K562 (cell line): ENCODE measurements around the gene GPR35. TPM values are rescaled to one million over a fixed set of nuclear protein-coding genes. Genes with fewer than 3 reads are reported as not detected.

Experiments used
- ATAC-seq: fragments of 200-7000 bp; cut with Tn5 transposase; 3 replicates; pipeline ENCODE4 v1.9.1; 2020; ENCODE audit warnings: moderate library complexity
- BruUV-seq: library from RNA; stranded (reverse); fragments of 400-500 nt; replicated peaks from 2 replicates; lab custom pipeline; 2021; lab: Mats Ljungman, UMichigan
- CTCF ChIA-PET: fragments of 300-600 bp; formaldehyde crosslinking; extraction: SDS; loops from one replicate; lab custom pipeline; 2021; ENCODE audit warnings: low intra/inter-chr PET ratio; lab: Yijun Ruan, JAX
- POLR2A ChIA-PET: fragments of 300-600, 350-650 bp; sonication (Branson Sonifier 250); formaldehyde crosslinking; extraction: SDS; loops from one replicate; lab custom pipeline; 2021; ENCODE audit warnings: antibody characterized with exemption, inconsistent platforms; lab: Yijun Ruan, JAX
- DNase-seq, 4 experiments: peaks; one replicate each; pipeline versions ENCODE4 v3.0.0 to v3.0.0-alpha.2; 2011 to 2018; ENCODE audit warnings: low spot score in 3 of 4, mixed read lengths in 3 of 4; ENCODE audit errors: extremely low read depth in 1 of 4
- FAIRE-seq: peaks from 2 replicates; lab custom pipeline; 2011; peaks lifted over from hg19 to GRCh38; lab: Jason Lieb, UNC
- H2AFZ ChIP-seq: 2 replicates; pipeline ENCODE4 v1.6.0; 2011; ENCODE audit warnings: low read depth, low read length, control low read depth, inconsistent platforms
- H3K27ac ChIP-seq: fragments of 200-600 bp; 3 replicates; pipeline ENCODE4 v1.8.0; 2011; ENCODE audit warnings: low read depth, mild to moderate bottlenecking, control low read depth, inconsistent platforms, low read length, moderate library complexity, mixed read lengths; ENCODE audit errors: extremely low read depth
- H3K27me3 ChIP-seq, 2 experiments: fragments of 300-600 bp in 1 of 2; 2 replicates in 1 of 2; 3 replicates in 1 of 2; pipeline versions ENCODE4 v1.6.0 to v1.8.0; 2011; ENCODE audit warnings: inconsistent platforms in 2 of 2, low read length in 2 of 2, mild to moderate bottlenecking in 1 of 2, mixed read lengths in 1 of 2, moderate library complexity in 1 of 2; ENCODE audit not compliant: control insufficient read depth in 2 of 2, insufficient read depth in 2 of 2
- H3K36me3 ChIP-seq: fragments of 300-600 bp; 3 replicates; pipeline ENCODE4 v1.8.0; 2011; ENCODE audit warnings: mild to moderate bottlenecking, low read length, inconsistent platforms; ENCODE audit not compliant: control insufficient read depth, insufficient read depth
- H3K4me1 ChIP-seq, 2 experiments: fragments of 200-600 bp in 1 of 2; replicated peaks in 1 of 2; 2 replicates in 1 of 2; 3 replicates in 1 of 2; pipeline versions ENCODE4 v1.5.1 to v1.8.0; 2011; ENCODE audit warnings: inconsistent platforms in 2 of 2, low read length in 2 of 2, mild to moderate bottlenecking in 1 of 2, mixed read lengths in 1 of 2, moderate library complexity in 1 of 2; ENCODE audit not compliant: control insufficient read depth in 2 of 2, insufficient read depth in 2 of 2
- H3K4me2 ChIP-seq: 2 replicates; pipeline ENCODE4 v1.6.1; 2011; ENCODE audit warnings: low read length, control low read depth, inconsistent platforms, mixed read lengths; ENCODE audit not compliant: insufficient read depth
- H3K4me3 ChIP-seq: fragments of 200-600 bp; sonication (generic), shearing (Covaris generic); 2 replicates; pipeline ENCODE4 v1.5.1; 2016; ENCODE audit warnings: control low read depth, inconsistent platforms
- H3K79me2 ChIP-seq: fragments of 200-600 bp; 3 replicates; pipeline ENCODE4 v1.8.0; 2011; ENCODE audit warnings: low read length, inconsistent platforms; ENCODE audit not compliant: control insufficient read depth, insufficient read depth
- H3K9ac ChIP-seq, 2 experiments: 2 replicates each; pipeline versions ENCODE4 v1.6.0 to v1.6.1; 2011; ENCODE audit warnings: low read depth in 2 of 2, low read length in 2 of 2, control low read depth in 1 of 2, inconsistent platforms in 1 of 2, mild to moderate bottlenecking in 1 of 2, mixed read lengths in 1 of 2; ENCODE audit not compliant: insufficient read depth in 1 of 2
- H3K9me1 ChIP-seq: one replicate; pipeline ENCODE4 v1.6.0; 2011; ENCODE audit warnings: inconsistent platforms, mild to moderate bottlenecking, low read length, moderate library complexity; ENCODE audit not compliant: control insufficient read depth, insufficient read depth
- H3K9me3 ChIP-seq: replicated peaks from 2 replicates; pipeline ENCODE4 v1.5.1; 2011; ENCODE audit warnings: low read depth, low read length, inconsistent platforms; ENCODE audit not compliant: control insufficient read depth, insufficient read depth
- H4K20me1 ChIP-seq: replicated peaks from 2 replicates; pipeline ENCODE4 v1.6.1; 2011; ENCODE audit warnings: low read length, inconsistent platforms, mixed read lengths; ENCODE audit not compliant: control insufficient read depth, insufficient read depth
- CHD1 ChIP-seq: fragments of 200-600 bp; sonication (generic); IDR thresholded peaks from one replicate; pipeline ENCODE4 v1.6.1; 2012; ENCODE audit warnings: mild to moderate bottlenecking, moderate library complexity, low read length, inconsistent platforms
- DPF2 ChIP-seq: fragments of 450-650 bp; IDR thresholded peaks from 2 replicates; pipeline ENCODE4 v1.6.1; 2016
- EP300 ChIP-seq: IDR thresholded peaks from 2 replicates; pipeline ENCODE4 v1.6.1; 2012; ENCODE audit warnings: low read length, improper control_type of control experiment
- ESRRB ChIP-seq: fragments of 250-450 bp; sonication (Bioruptor Pico); IDR thresholded peaks from 2 replicates; pipeline ENCODE4 v1.5.0; 2020; ENCODE audit warnings: mild to moderate bottlenecking, moderate library complexity, borderline replicate concordance
- GATA2 ChIP-seq: sonication (generic); formaldehyde crosslinking; IDR thresholded peaks from 2 replicates; pipeline ENCODE4 v1.4.0; 2020; ENCODE audit warnings: mild to moderate bottlenecking, missing genetic modification reagents
- HMGN3 ChIP-seq: IDR thresholded peaks from 2 replicates; pipeline ENCODE4 v1.6.1; 2011; ENCODE audit warnings: borderline replicate concordance, low read depth, mild to moderate bottlenecking, mixed read lengths, low read length; ENCODE audit not compliant: insufficient read length; ENCODE audit errors: extremely low read depth
- ILF3 ChIP-seq: fragments of 450-650 bp; IDR thresholded peaks from 2 replicates; pipeline ENCODE4 v1.6.1; 2018; ENCODE audit warnings: antibody characterized with exemption, mild to moderate bottlenecking, moderate library complexity, borderline replicate concordance
- JUN ChIP-seq, 2 experiments: sonication (generic) in 1 of 2; formaldehyde crosslinking in 1 of 2; IDR thresholded peaks; 2 replicates each; pipeline versions ENCODE4 v1.6.1 to v1.8.0; 2012 to 2022; ENCODE audit warnings: borderline replicate concordance in 2 of 2, mild to moderate bottlenecking in 2 of 2, improper control_type of control experiment in 1 of 2, low read depth in 1 of 2, low read length in 1 of 2, missing genetic modification reagents in 1 of 2
- POLR2G ChIP-seq: fragments of 200-400 bp; formaldehyde crosslinking; IDR thresholded peaks from 2 replicates; pipeline ENCODE4 v1.6.1; 2017; ENCODE audit warnings: low read depth, mild to moderate bottlenecking, antibody characterized with exemption, low read length, moderate library complexity
- PTRF ChIP-seq: fragments of 450-650 bp; IDR thresholded peaks from 2 replicates; pipeline ENCODE4 v1.6.1; 2016; ENCODE audit warnings: mild to moderate bottlenecking, missing genetic modification characterization, missing compliant biosample characterization
- PTTG1 ChIP-seq: fragments of 450-650 bp; IDR thresholded peaks from 2 replicates; pipeline ENCODE4 v1.6.1; 2016; ENCODE audit warnings: low read depth, mild to moderate bottlenecking, missing genetic modification characterization, missing compliant biosample characterization
- RBBP5 ChIP-seq: fragments of 200-600 bp; sonication (generic); IDR thresholded peaks from 2 replicates; pipeline ENCODE4 v1.6.1; 2012; ENCODE audit warnings: borderline replicate concordance, mild to moderate bottlenecking, low read length, control low read depth, inconsistent platforms; ENCODE audit not compliant: insufficient read depth, poor library complexity, severe bottlenecking
- RBM17 ChIP-seq: fragments of 200-400 bp; formaldehyde crosslinking; IDR thresholded peaks from 2 replicates; pipeline ENCODE4 v1.6.1; 2017; ENCODE audit warnings: low read depth, mild to moderate bottlenecking, low read length, borderline replicate concordance
- SMAD3 ChIP-seq: fragments of 450-650 bp; formaldehyde crosslinking; conservative IDR thresholded peaks from 2 replicates; pipeline ENCODE4 v1.4.0; 2020; ENCODE audit warnings: mild to moderate bottlenecking
- SMARCB1 ChIP-seq: IDR thresholded peaks from 2 replicates; pipeline ENCODE4 v1.6.1; 2011; ENCODE audit warnings: improper control_type of control experiment, low read depth; ENCODE audit not compliant: insufficient read length
- TSHZ1 ChIP-seq: fragments of 250-450 bp; sonication (Bioruptor Pico); IDR thresholded peaks from 2 replicates; pipeline ENCODE4 v1.4.0; 2020; ENCODE audit warnings: mild to moderate bottlenecking, moderate library complexity
- ZNF133 ChIP-seq: fragments of 250-450 bp; sonication (Bioruptor Pico); IDR thresholded peaks from 2 replicates; pipeline ENCODE4 v1.4.0; 2020; ENCODE audit warnings: mild to moderate bottlenecking
- ZNF140 ChIP-seq: fragments of 250-450 bp; sonication (Bioruptor Pico); IDR thresholded peaks from 2 replicates; pipeline ENCODE4 v1.8.0; 2021; ENCODE audit warnings: moderate library complexity, mild to moderate bottlenecking, inconsistent platforms
- ZNF444 ChIP-seq: fragments of 250-450 bp; sonication (Bioruptor Pico); IDR thresholded peaks from 2 replicates; pipeline ENCODE4 v1.4.0; 2020; ENCODE audit warnings: mild to moderate bottlenecking, moderate library complexity
- WGBS: fragments of 100-300 bp; shearing (Covaris generic); methylation state at CpG from one replicate; pipeline ENCODE4 v1.1.6; 2016; ENCODE audit warnings: low coverage, mixed read lengths; ENCODE audit not compliant: insufficient coverage; ENCODE audit errors: missing lambda C conversion rate; 5-methylcytosine and 5-hydroxymethylcytosine counted together
- in situ Hi-C: fragments of 300-500 bp; cut with MboI; formaldehyde crosslinking; loops from 4 replicates; pipeline ENCODE4 v1.15.0; 2018; ENCODE audit warnings: inconsistent platforms, mixed read lengths
- intact Hi-C: fragments of 100-400 bp; cut with micrococcal nuclease; formaldehyde crosslinking; loops from 2 replicates; pipeline ENCODE4 v1.14.2; 2022
- polyA plus RNA-seq, 8 experiments: library from polyadenylated mRNA; depleted of rRNA in 4 of 8; stranded (reverse) in 5 of 8; unstranded in 3 of 8; fragments of >200 nt; fragmentation: Nextera tagmentation in 2 of 8; fragmentation: Illumina TruSeq in 1 of 8; extraction: Ambion mirVana in 2 of 8; extraction: Trizol in 1 of 8; gene quantifications; 2 replicates each; pipeline versions ENCODE4 v1.2.1 to v1.2.3, GENCODE V29; 2011 to 2014; ENCODE audit warnings: inconsistent platforms in 1 of 8, missing spikeins in 1 of 8
- total RNA-seq, 7 experiments: library from RNA; depleted of rRNA in 6 of 7; stranded (reverse); fragments of >200 nt in 6 of 7; fragmentation: Illumina TruSeq in 2 of 7; extraction: Trizol in 2 of 7; gene quantifications; 2 replicates each; pipeline versions ENCODE4 v1.2.1 to v1.2.3, GENCODE V29; 2011 to 2021; ENCODE audit warnings: low replicate concordance in 1 of 7

GPR35 gene
- total and polyA plus RNA-seq, 9 of the 15 experiments (the other 6 are each of a cell fraction or from before 2014, with no cell fraction given) = 0.04 to 0.50 (median 0.29) TPM; not detected in 3

GRCh38 chr2:240599141-240599583 lies 26.1 kb upstream of the GPR35 start (continued):
- TF ChIP-seq DPF2 (no peak), HMGN3 (no peak), GATA2 (CRISPR knock-in tag) (no peak), PTTG1 (tag) (no peak), RBM17 (no peak), ZNF140 (CRISPR knock-in tag) (no peak), JUN (IDR thresholded peaks at IDR 0.05; ENCODE audit: borderline replicate concordance, low read depth, low read length) (no peak), JUN (CRISPR knock-in tag; IDR thresholded peaks at IDR 0.05; ENCODE audit: borderline replicate concordance) (no peak), SMARCB1 (no peak), ESRRB (CRISPR knock-in tag) (no peak)

GRCh38 chr2:240600451-240600961 lies 24.8 kb upstream of the GPR35 start:
- H3K79me2 ChIP-seq = no peaks in the 10 kb centered on the region
- H3K9me1 ChIP-seq = no peaks in the 10 kb centered on the region
- ChIA-PET CTCF (no interaction called here), POLR2A (interaction anchor here (0.6 kb wide), 1 partner anchor 15 kb away, joined by 5 read pairs; no protein-coding TSS in a partner anchor)
- WGBS = 82% methylated on average over 7 of the region's 16 CpGs
- in situ Hi-C loops (no loop called here), intact Hi-C loops (no loop called here)
- FAIRE-seq (no peak), ATAC-seq (no peak), DNase-seq (no peak)
- H3K36me3 ChIP-seq = peaks cover 6% of the 10 kb centered on the region; the same call in 1 of the 3 replicates
- no peaks in the 10 kb centered on the region for H3K9me3 ChIP-seq
- H3K4me2 ChIP-seq = no peak overlapping the region
- no peaks in the 10 kb centered on the region for H3K27me3 ChIP-seq
- no peak overlapping the region for H2AFZ ChIP-seq
- H3K4me1 ChIP-seq = peaks cover 4 to 39% of the 10 kb centered on the region in 2 experiments; a peak in 3 of 5 replicates
- H3K4me3 ChIP-seq = no peak overlapping the region
- no peaks in the 10 kb centered on the region for H4K20me1 ChIP-seq
- no TSS peak for BruUV-seq
- no peak overlapping the region for H3K9ac ChIP-seq
- H3K27ac ChIP-seq = no peak overlapping the region
- no peak for TF ChIP-seq CHD1
- no peak for TF ChIP-seq ZNF444 (CRISPR knock-in tag)
- TF ChIP-seq ZNF133 (CRISPR knock-in tag) = no peak
- no peak for TF ChIP-seq RBBP5
- no peak for TF ChIP-seq EP300
- TF ChIP-seq TSHZ1 = no peak
- no peak for TF ChIP-seq POLR2G
- no peak for TF ChIP-seq ILF3
- no peak for TF ChIP-seq PTRF
- TF ChIP-seq SMAD3 (CRISPR knock-in tag) = no peak
